DOHH2 (cell line): ENCODE measurements around the gene MAGI3.

Experiments
- EZH2phosphoT487 ChIP-seq: fragments of 200-600 bp; sonication (generic); IDR thresholded peaks from 2 replicates; pipeline ENCODE4 v1.6.1; 2017; ENCODE audit warnings: borderline replicate concordance, mild to moderate bottlenecking, antibody characterized with exemption, low read length, moderate library complexity, mixed read lengths
- TF ChIP-seq, protein P1 (sequence below): fragments of 200-600 bp; sonication (generic); IDR thresholded peaks from one replicate; pipeline ENCODE4 v1.5.1; 2014; ENCODE audit warnings: antibody characterized with exemption, mild to moderate bottlenecking, low read depth, low read length; ENCODE audit not compliant: poor library complexity, severe bottlenecking

GRCh38 chr1:113732802-113733201 is 342.5 kb downstream of the MAGI3 start:
- TF ChIP-seq EZH2phosphoT487: no peak
- TF ChIP-seq, protein P1, sequence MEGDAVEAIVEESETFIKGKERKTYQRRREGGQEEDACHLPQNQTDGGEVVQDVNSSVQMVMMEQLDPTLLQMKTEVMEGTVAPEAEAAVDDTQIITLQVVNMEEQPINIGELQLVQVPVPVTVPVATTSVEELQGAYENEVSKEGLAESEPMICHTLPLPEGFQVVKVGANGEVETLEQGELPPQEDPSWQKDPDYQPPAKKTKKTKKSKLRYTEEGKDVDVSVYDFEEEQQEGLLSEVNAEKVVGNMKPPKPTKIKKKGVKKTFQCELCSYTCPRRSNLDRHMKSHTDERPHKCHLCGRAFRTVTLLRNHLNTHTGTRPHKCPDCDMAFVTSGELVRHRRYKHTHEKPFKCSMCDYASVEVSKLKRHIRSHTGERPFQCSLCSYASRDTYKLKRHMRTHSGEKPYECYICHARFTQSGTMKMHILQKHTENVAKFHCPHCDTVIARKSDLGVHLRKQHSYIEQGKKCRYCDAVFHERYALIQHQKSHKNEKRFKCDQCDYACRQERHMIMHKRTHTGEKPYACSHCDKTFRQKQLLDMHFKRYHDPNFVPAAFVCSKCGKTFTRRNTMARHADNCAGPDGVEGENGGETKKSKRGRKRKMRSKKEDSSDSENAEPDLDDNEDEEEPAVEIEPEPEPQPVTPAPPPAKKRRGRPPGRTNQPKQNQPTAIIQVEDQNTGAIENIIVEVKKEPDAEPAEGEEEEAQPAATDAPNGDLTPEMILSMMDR: no peak
